ENCODE data around the gene EFCAB11.

Gene EFCAB11

DNA sequence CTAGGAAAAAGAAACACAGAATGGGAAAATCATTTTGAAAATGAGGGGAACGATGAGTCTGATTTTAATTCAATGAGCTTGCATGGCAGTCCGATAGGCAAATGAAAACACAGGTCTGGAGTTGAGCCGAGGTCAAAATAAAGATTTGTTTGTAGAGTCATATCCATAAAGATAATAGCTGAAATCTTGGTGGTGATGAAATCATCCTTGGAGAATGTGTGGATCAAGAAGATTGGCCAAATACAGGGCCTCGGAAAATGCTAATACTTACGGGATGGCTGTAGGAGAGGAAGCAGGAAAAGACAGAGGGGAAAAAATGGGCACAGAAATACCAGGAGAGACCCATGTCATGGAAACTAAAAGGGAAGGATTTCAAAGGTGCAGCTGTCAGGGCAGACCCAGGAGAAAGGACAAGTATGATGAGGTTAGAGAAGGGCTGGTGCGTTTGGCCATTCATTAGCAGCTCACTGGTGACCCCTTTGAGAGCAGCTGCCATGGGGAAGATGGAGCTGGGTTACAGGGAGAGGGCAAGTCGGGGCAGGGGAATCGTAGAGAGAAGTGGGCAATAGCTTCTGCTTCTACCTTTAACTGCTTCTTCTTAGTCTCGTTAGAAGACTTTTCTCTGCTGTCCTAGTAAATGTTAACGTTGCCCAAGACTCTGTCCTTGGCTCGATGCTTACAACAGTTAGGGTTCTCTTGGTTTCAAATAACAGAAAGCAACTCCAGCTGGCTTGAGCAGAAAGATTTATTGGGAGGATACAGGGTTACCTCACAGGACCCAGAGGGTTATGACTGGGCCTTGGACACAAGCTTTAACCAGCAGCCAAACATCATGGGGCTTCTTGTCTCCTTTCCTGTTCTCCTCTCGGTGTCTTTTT lies 161.8 kb downstream of the EFCAB11 start:
- TF ChIP-seq, protein P1, sequence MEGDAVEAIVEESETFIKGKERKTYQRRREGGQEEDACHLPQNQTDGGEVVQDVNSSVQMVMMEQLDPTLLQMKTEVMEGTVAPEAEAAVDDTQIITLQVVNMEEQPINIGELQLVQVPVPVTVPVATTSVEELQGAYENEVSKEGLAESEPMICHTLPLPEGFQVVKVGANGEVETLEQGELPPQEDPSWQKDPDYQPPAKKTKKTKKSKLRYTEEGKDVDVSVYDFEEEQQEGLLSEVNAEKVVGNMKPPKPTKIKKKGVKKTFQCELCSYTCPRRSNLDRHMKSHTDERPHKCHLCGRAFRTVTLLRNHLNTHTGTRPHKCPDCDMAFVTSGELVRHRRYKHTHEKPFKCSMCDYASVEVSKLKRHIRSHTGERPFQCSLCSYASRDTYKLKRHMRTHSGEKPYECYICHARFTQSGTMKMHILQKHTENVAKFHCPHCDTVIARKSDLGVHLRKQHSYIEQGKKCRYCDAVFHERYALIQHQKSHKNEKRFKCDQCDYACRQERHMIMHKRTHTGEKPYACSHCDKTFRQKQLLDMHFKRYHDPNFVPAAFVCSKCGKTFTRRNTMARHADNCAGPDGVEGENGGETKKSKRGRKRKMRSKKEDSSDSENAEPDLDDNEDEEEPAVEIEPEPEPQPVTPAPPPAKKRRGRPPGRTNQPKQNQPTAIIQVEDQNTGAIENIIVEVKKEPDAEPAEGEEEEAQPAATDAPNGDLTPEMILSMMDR (IDR thresholded peaks at IDR 0.05), result no peak

DNA sequence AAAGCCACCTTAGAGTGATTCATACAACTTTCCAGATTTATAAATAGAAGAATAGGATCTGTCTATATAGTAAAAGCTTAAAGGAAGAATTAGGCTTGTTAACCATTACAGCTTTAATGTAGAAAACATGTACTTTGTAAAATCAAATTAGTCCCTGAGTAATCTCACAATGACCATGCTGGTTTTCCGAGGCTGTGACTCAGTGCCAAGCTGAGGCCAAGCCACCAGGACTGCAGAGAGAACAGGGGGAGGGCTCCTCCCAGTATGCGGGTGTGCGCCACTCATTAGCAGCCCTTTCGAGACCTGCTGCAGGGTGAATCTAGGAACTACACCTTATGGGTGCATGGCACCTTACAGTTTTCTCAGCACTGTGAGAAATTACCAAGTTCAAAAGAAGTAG lies 167.0 kb downstream of the EFCAB11 start:
- TF ChIP-seq, protein P1 (IDR thresholded peaks at IDR 0.05), result no peak

DNA sequence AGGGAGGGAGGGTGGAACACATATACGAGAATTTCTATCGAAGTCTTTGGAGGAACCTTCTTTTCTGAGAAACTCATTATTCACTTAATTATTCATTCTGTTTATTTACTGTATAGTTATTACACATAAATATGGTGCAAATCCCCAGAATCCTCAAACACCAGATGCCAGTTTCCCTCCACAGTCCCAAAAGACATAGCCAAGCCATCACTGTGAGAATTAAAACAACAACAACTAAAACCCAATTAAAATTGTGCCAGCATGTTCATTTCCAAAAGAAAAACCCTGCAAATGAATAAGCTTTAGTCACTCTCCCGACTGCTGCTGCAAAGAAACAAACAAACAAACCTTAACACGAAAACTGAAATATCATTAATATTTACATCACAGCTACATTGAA lies 173.5 kb downstream of the EFCAB11 start:
- TF ChIP-seq, protein P1 (IDR thresholded peaks at IDR 0.05), result no peak

DNA sequence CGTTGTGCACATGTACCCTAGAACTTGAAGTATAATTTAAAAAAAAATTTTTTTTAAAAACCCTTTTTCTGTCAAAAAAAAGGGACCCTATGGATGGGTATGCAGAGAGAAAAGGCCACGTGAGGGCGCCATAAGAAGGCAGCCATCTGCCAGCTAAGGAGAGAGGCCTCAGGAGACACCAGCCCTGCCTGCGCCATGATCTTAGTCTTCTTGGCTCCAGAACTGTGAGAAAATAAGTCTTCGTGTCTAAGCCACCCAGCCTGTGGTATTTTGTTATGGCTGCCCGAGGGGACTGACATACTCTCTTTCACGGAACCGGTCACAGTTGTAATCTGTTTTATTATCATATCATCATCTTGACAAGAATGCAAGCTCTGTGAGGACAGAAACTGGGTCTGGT lies 174.8 kb downstream of the EFCAB11 start:
- TF ChIP-seq, protein P1 (IDR thresholded peaks at IDR 0.05), result no peak

DNA sequence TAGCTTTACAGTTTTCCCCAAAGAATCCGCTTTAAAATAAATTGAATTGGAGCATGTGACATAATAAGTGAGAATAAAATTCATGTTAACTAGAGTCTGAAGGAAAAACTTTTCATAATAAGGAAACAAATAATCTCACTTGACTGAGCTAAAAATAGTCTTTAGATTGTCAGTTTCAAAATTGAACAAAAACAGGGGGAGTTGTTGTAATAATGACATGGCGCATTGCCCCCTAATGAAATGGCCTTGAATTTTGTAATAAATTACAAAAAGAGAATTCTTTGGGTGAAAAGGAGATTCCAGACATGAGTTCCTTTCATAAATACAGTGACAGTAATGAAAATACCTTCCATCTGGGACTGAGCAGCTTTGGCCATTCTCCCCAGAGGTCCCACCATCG lies 178.6 kb downstream of the EFCAB11 start:
- TF ChIP-seq, protein P1 (IDR thresholded peaks at IDR 0.05), result no peak

DNA sequence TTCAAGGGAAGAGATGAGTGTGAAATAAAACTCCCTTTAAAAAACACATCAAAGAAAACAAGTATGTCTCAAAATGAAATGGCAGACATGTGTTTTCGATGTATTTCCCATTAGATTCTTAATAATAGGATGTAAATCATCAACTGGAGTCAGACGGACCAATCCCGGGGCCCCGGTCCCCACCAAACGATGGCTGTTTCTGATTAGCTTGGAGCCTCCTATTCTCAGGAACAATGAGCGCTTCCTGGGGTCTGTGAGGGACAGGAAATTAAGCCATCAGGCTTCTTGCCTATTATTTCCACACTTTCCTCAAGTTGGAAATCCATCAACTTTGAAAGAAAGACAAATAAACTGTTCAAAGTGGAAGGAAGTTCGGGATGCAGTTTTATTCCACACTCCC lies 179.4 kb downstream of the EFCAB11 start:
- TF ChIP-seq, protein P1 (IDR thresholded peaks at IDR 0.05), result no peak

DNA sequence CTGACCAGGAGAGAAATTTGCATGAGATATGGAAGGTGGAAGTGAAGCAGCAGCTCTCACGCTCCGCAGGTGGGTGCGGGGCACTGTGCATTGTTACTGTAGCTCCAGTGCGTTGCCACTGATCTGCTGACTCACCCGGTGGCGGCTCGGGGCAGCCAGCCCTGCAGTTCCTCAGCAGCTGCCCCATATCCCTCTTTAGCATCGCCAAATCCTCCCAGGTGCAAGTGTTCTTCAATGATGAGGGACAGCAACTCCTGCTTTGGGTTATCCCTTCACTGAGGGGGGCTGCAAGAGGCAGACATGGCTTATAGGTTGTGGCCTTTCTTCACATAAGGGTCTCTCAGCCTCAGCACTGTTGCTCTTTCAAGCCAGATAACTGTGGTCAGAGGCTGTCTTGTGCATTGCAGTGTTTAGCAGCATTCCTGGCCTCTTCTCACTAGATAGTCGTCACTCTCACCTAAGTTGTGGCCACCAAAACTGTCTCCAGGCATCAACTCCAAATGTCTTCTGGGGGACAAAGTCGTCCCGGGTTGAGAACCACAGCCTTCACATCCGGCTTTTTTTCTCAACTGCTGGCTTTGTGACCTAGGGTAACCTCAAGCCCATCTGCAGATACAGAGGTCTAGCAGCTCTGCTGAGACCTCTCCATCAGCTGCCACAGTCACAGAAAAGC lies 180.8 kb downstream of the EFCAB11 start:
- TF ChIP-seq, protein P1 (IDR thresholded peaks at IDR 0.05), result no peak
